Neutrophil (primary cell): ENCODE measurements around the gene RPA3.

ENCODE experiments used
- H3K27ac ChIP-seq: fragments of 200-600 bp; sonication (generic); 2 replicates; pipeline ENCODE4 v1.5.1; 2016; ENCODE audit warnings: mild to moderate bottlenecking, moderate library complexity
- H3K27me3 ChIP-seq: fragments of 200-600 bp; sonication (generic); 2 replicates; pipeline ENCODE4 v1.6.0; 2016; ENCODE audit warnings: mild to moderate bottlenecking
- H3K36me3 ChIP-seq: fragments of 200-600 bp; sonication (generic); 2 replicates; pipeline ENCODE4 v1.5.1; 2017
- H3K4me1 ChIP-seq, 2 experiments: fragments of 200-600 bp in 1 of 2; sonication (generic) in 1 of 2; 1 replicate in 1 of 2; 2 replicates in 1 of 2; pipeline versions ENCODE4 v1.5.1 to v1.6.1; 2013 to 2016; ENCODE audit warnings: low read depth in 1 of 2, low read length in 1 of 2, mild to moderate bottlenecking in 1 of 2, moderate library complexity in 1 of 2; ENCODE audit not compliant: control insufficient read depth in 1 of 2, insufficient read depth in 1 of 2
- H3K4me3 ChIP-seq, 2 experiments: fragments of 200-600 bp in 1 of 2; sonication (generic) in 1 of 2; 1 replicate in 1 of 2; 2 replicates in 1 of 2; pipeline ENCODE4 v1.5.1; 2013 to 2016; ENCODE audit warnings: low read depth in 1 of 2, low read length in 1 of 2, mild to moderate bottlenecking in 1 of 2, moderate library complexity in 1 of 2
- H3K9me3 ChIP-seq: fragments of 200-600 bp; sonication (generic); 2 replicates; pipeline ENCODE4 v1.5.1; 2016
- TF ChIP-seq, protein P1 (sequence below): fragments of 200-600 bp; sonication (generic); IDR thresholded peaks from 2 replicates; pipeline ENCODE4 v1.5.1; 2016; ENCODE audit warnings: antibody characterized with exemption

RPA3 gene

DNA sequence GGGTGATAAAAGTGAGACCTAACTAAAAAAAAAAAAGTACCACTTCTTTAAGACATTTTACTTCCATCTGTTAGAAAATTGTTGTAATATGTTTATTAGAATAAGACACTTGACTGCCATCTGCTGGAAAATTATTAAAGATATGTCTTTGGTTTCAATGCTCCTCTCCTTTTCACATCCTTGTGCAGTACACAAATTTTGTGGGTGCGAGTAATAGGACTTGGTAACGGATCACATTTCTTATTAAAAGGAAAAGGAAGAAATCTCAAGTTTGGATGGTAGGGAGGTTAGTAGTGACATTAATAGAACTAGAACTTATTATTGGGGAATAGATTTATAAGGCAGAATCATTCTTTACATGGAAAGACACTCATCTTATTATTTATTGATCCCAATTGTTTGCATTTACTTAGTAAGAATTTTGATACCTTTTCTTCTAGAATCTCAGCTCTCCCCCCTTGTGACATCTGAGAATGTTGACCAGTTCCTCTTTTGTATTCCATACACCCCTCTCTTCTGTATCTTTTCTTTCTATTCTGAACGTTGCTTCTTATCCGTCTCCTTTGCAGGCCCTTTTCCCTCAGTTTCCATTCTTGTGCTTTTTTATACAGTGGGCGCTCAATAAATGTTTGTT is 43.0 kb upstream of the RPA3 start:
- Histone ChIP-seq H3K27me3 (no peaks in the 10 kb centered on the region), H3K4me3 (peak overlapping the region; percentile 12 to 64), H3K9me3 (no peaks in the 10 kb centered on the region), H3K27ac (peak overlapping the region; percentile 59), H3K4me1 (peaks cover 0 to 7% of the 10 kb centered on the region in 2 experiments), H3K36me3 (no peaks in the 10 kb centered on the region)
- TF ChIP-seq, protein P1, sequence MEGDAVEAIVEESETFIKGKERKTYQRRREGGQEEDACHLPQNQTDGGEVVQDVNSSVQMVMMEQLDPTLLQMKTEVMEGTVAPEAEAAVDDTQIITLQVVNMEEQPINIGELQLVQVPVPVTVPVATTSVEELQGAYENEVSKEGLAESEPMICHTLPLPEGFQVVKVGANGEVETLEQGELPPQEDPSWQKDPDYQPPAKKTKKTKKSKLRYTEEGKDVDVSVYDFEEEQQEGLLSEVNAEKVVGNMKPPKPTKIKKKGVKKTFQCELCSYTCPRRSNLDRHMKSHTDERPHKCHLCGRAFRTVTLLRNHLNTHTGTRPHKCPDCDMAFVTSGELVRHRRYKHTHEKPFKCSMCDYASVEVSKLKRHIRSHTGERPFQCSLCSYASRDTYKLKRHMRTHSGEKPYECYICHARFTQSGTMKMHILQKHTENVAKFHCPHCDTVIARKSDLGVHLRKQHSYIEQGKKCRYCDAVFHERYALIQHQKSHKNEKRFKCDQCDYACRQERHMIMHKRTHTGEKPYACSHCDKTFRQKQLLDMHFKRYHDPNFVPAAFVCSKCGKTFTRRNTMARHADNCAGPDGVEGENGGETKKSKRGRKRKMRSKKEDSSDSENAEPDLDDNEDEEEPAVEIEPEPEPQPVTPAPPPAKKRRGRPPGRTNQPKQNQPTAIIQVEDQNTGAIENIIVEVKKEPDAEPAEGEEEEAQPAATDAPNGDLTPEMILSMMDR, result no peak

DNA sequence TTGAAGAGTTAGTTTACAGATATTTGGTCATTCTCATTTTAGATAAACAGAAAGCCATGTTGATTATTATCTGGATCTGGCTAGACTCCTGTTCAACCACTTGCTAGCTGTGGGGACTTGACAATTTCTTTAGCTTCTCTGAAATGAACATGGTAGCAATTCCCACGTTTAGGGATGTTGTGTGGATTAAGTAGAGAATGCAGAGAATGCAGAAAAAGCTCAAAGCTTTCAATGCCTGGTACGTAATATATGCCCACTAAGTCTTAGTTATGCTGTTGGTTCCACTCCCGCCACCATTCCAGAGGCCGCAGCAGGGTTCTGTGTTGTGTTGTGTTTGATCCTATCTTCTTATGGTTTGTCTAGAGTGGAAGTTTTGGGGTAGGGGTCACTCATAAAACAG is 39.2 kb upstream of the RPA3 start:
- no peak overlapping the region for H3K27ac ChIP-seq
- H3K4me1 ChIP-seq, result peaks cover 0 to 7% of the 10 kb centered on the region in 2 experiments
- TF ChIP-seq, protein P1, result no peak
- H3K9me3 ChIP-seq, result no peaks in the 10 kb centered on the region
- H3K4me3 ChIP-seq, result no peak overlapping the region
- H3K36me3 ChIP-seq, result no peaks in the 10 kb centered on the region
- no peaks in the 10 kb centered on the region for H3K27me3 ChIP-seq

DNA sequence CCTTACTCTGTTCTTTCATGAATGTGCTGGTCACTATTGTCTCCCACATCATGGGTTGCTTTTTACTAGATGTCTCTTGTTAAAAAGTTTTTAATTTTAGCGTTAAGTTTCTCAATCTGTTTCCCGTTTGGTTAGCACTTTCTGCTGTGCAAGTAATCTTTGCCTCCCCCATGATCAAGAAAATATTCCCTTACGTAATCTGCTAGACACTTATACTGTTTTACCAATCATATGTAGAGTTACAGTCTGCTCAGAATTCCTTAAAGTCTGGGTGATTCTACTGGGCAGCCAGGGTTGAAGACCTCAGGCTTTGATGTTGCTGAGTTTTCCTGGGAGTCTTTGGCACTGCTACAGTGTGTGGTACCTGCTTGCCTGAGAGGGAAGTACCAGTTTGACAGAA is 38.2 kb upstream of the RPA3 start:
- TF ChIP-seq, protein P1, result no peak
- Histone ChIP-seq H3K4me3 (no peak overlapping the region), H3K36me3 (no peaks in the 10 kb centered on the region), H3K4me1 (peaks cover 0 to 3% of the 10 kb centered on the region in 2 experiments), H3K27ac (no peak overlapping the region), H3K9me3 (no peaks in the 10 kb centered on the region), H3K27me3 (no peaks in the 10 kb centered on the region)

DNA sequence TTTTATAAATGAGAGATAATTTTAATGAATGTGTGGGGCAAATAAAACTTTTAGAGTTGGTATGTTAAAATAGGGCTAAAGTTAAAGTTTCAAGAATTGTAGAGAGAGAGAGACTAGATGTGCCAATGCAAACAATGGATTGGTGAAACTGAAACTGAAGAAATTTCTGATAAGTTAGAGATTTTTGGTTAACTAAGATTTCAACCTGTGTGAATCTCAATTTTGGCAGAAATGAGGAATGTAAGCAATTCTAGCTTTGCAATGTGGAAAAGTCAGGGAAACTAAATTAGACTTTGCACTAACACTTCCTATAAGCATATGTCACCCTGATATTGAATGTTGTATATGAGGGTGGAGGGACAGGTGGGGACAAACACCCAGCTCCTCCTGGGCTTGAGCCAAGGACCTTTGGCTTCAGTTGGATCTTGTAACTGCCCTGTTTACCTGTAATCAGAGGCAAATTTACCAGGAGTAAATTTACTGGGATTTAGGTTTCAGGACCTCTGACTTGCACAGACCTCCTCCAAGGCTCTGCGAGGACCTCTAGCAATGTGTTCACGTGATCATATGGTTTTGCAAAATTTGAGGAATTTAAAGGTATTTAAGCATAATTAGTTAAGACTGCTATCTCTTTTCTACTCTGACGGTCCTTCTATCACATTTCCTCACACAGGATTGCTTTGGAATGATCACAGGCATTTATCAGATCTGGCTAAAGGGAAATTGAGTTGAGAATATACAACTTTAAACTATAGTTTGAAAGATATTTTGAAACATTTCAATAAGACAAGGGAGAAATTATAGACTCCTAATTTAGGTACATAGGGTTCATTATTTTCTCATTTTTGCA is 33.1 kb upstream of the RPA3 start:
- TF ChIP-seq, protein P1, result no peak
- no peak overlapping the region for H3K4me3 ChIP-seq

DNA sequence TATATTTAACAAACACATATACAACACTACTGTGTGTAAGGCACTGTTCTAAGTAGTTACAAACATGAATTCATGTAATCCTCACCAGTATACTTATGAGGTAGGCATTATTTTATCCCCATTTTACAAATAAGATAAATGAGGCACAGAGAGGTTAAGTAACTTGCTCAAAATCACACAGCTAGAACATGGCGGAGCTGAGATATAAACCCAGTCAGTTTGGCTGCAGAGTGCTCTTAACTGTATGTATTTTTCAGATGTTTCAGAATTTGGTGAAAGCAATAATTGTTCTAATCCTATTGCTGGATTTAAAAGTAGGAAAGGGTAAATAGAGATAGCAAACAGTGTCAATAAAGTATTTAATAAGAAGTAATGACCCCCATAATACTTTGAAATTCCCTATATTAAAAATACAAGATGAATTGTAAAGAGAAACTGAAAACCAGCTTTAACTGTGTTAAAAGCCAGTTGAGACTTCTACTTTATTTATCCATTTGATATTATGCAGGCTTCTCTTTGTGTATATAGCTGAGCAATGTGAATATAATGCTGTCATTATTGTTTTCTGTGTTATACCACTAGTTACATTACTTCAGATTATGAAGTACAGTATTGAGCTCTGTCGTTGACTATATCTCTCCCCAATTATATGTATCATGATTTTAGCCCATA is 32.3 kb upstream of the RPA3 start:
- Histone ChIP-seq H3K9me3 (no peaks in the 10 kb centered on the region), H3K27ac (no peak overlapping the region), H3K36me3 (no peaks in the 10 kb centered on the region), H3K4me1 (no peaks in the 10 kb centered on the region), H3K4me3 (no peak overlapping the region), H3K27me3 (no peaks in the 10 kb centered on the region)
- TF ChIP-seq, protein P1, result no peak

More for the DNA sequence above, 33.1 kb upstream of the RPA3 start:
- Histone ChIP-seq H3K36me3 (no peaks in the 10 kb centered on the region), H3K4me1 (no peaks in the 10 kb centered on the region), H3K27me3 (no peaks in the 10 kb centered on the region), H3K27ac (no peak overlapping the region), H3K9me3 (no peaks in the 10 kb centered on the region)
